Activated T-cell treated with anti-CD3 and anti-CD28 coated beads for 4 hours (primary cell): ENCODE results near the gene ASTE1.
"Not testable (repeated sequence)": the region's sequence is repeated elsewhere in the genome, so short reads cannot be mapped to it uniquely, and the experiment has no call there.

Experiments
- DNase-seq: peaks from one replicate; pipeline ENCODE4 v3.0.0-alpha.2; 2020

Gene ASTE1

GRCh38 chr3:131008326-131008725, 18.3 kb downstream of the ASTE1 start:
- DNase-seq, result no peak

GRCh38 chr3:131007782-131008181, 18.8 kb downstream of the ASTE1 start:
- no peak for DNase-seq

- DNase-seq, result no peak
These were observed 19.4 kb downstream of the ASTE1 start for GRCh38 chr3:131007256-131007655.

- DNase-seq, result no peak
These were observed 22.0 kb downstream of the ASTE1 start for GRCh38 chr3:131004603-131005002.

GRCh38 chr3:131001071-131001470, 25.6 kb downstream of the ASTE1 start:
- DNase-seq, result no peak

GRCh38 chr3:130997289-130997688, 29.3 kb downstream of the ASTE1 start:
- no peak for DNase-seq

GRCh38 chr3:130992344-130992743, 34.3 kb downstream of the ASTE1 start:
- DNase-seq, result no peak

- no peak for DNase-seq
These were observed 35.5 kb downstream of the ASTE1 start for GRCh38 chr3:130991126-130991525.

GRCh38 chr3:130990282-130990681, 36.3 kb downstream of the ASTE1 start:
- no peak for DNase-seq

GRCh38 chr3:130981469-130981868, 45.2 kb downstream of the ASTE1 start:
- no peak for DNase-seq

GRCh38 chr3:130979117-130979516, 47.5 kb downstream of the ASTE1 start:
- DNase-seq, result no peak

- DNase-seq, result no peak
These were observed 49.9 kb downstream of the ASTE1 start for GRCh38 chr3:130976706-130977105.

GRCh38 chr3:130975251-130975650, 51.4 kb downstream of the ASTE1 start:
- DNase-seq, result no peak

- no peak for DNase-seq
These were observed 52.4 kb downstream of the ASTE1 start for GRCh38 chr3:130974201-130974600.

GRCh38 chr3:130973406-130973805, 53.2 kb downstream of the ASTE1 start:
- no peak for DNase-seq

GRCh38 chr3:130972592-130972991, 54.0 kb downstream of the ASTE1 start:
- not testable (repeated sequence) for DNase-seq

GRCh38 chr3:130971208-130971607, 55.4 kb downstream of the ASTE1 start:
- DNase-seq, result no peak

- no peak for DNase-seq
These were observed 57.0 kb downstream of the ASTE1 start for GRCh38 chr3:130969621-130970020.

GRCh38 chr3:130968221-130968620, 58.4 kb downstream of the ASTE1 start:
- no peak for DNase-seq

- DNase-seq, result no peak
These were observed 59.3 kb downstream of the ASTE1 start for GRCh38 chr3:130967281-130967680.

GRCh38 chr3:130963878-130964277, 62.7 kb downstream of the ASTE1 start:
- no peak for DNase-seq
